ENCODE data around the gene SCGB3A1. TPM values are rescaled to one million over a fixed set of nuclear protein-coding genes. Genes with fewer than 3 reads are reported as not detected.

The SCGB3A1 gene
- total and polyA plus RNA-seq, 9 of the 15 experiments (the other 6 are each of a cell fraction or from before 2014, with no cell fraction given), result 0.33 TPM; not detected in 8

DNA sequence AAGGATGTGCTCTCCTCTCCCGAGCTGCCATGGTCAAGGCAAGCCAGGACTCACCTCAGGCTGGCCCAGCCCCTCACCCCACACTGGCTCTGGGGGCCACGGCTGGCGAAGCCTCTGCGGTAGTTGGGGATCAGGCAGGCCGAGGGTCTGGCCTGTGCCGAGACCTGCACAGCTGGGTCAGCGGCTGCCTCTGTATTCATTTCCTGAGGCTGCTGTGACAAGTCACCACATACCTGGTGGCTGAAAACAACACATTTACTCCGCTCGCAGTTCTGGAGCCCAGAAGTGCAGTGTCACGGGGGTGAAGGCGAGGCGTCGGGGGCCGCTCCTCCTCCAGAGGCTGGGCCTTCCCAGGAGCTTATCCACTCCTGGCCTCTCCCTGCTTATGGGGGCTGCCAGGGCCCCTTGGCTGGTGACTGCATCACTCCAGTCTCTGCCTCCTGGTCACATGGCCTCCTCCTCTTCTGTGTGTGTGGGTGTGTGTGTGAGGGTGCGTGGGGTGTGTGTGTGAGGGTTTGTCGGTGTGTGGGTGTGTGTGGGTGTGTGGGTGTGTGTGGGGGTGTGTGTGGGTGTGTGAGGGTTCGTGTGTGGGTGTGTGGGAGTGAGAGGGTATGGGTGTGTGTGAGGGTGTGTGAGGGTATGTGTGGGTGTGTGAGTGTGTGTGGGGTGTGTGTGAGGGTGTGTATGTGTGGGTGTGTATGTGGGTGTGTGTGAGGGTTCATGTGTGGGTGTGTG is 3.2 kb upstream of the SCGB3A1 start:
- FAIRE-seq (peak; percentile 86), ATAC-seq (peak; percentile 90), DNase-seq (ENCODE audit: extremely low read depth in 1 of 4, low spot score in 3 of 4) (peak; percentile 67 to 80 (median 76))
- Histone ChIP-seq H3K79me2 (ENCODE audit: control insufficient read depth, insufficient read depth, low read length) (no peaks in the 10 kb centered on the region), H4K20me1 (replicated peaks; ENCODE audit: control insufficient read depth, insufficient read depth, low read length) (no peaks in the 10 kb centered on the region), H3K27ac (ENCODE audit: extremely low read depth, low read depth, low read length) (peak overlapping the region; percentile 61; the same call in 2 of the 3 replicates), H3K4me1 (replicated peaks in 1 of 2; ENCODE audit: control insufficient read depth in 2 of 2, insufficient read depth in 2 of 2, low read length in 2 of 2) (peaks cover 10 to 66% of the 10 kb centered on the region in 2 experiments; a peak in 4 of 5 replicates), H3K36me3 (ENCODE audit: control insufficient read depth, insufficient read depth, low read length) (no peaks in the 10 kb centered on the region), H3K4me2 (ENCODE audit: insufficient read depth, low read length) (peak overlapping the region; percentile 54), H2AFZ (ENCODE audit: low read depth, low read length) (peak overlapping the region; percentile 89), H3K9me3 (replicated peaks; ENCODE audit: control insufficient read depth, insufficient read depth, low read depth, low read length) (no peaks in the 10 kb centered on the region), H3K4me3 (no peak overlapping the region), H3K9me1 (ENCODE audit: control insufficient read depth, insufficient read depth, low read length) (no peaks in the 10 kb centered on the region), H3K27me3 (ENCODE audit: control insufficient read depth in 2 of 2, insufficient read depth in 2 of 2, low read length in 2 of 2) (peaks cover under 1 to 17% of the 10 kb centered on the region in 2 experiments; a peak in 3 of 5 replicates), H3K9ac (ENCODE audit: insufficient read depth in 1 of 2, low read depth in 2 of 2, low read length in 2 of 2) (peak overlapping the region in 1 of 2 experiments; percentile 86; a peak in 2 of 4 replicates)
- no TSS peak for BruUV-seq (replicated peaks)
- POLR2A ChIA-PET, result interaction anchor here (0.7 kb wide), 1 partner anchor 10 kb away, joined by 3 read pairs; no protein-coding TSS in a partner anchor
- whole genome bisulfite sequencing (ENCODE audit: insufficient coverage, low coverage, missing lambda C conversion rate), result 21% methylated on average over 14 of the region's 17 CpGs
- in situ Hi-C loops (cut with MboI) (no loop called here), intact Hi-C loops (cut with micrococcal nuclease) (no loop called here)
- CTCF ChIA-PET (ENCODE audit: low intra/inter-chr PET ratio), result no interaction called here
- TF ChIP-seq RAD51 (IDR thresholded peaks at IDR 0.05; ENCODE audit: borderline replicate concordance, low read depth), result peak; percentile 13; the same call in 1 of the 2 replicates
- no peak for TF ChIP-seq SIN3A (IDR thresholded peaks at IDR 0.05; ENCODE audit: borderline replicate concordance in 2 of 2, control insufficient read depth in 1 of 2, low read depth in 2 of 2, low read length in 2 of 2)
- no peak for TF ChIP-seq ILK (tag; IDR thresholded peaks at IDR 0.05; ENCODE audit: borderline replicate concordance, low read depth)
- TF ChIP-seq SMARCA4 (IDR thresholded peaks at IDR 0.05), result peak; percentile 50; the same call in 1 of the 2 replicates
- TF ChIP-seq ZNF586 (CRISPR knock-in tag; conservative IDR thresholded peaks at IDR 0.05), result no peak
- TF ChIP-seq, protein P1, sequence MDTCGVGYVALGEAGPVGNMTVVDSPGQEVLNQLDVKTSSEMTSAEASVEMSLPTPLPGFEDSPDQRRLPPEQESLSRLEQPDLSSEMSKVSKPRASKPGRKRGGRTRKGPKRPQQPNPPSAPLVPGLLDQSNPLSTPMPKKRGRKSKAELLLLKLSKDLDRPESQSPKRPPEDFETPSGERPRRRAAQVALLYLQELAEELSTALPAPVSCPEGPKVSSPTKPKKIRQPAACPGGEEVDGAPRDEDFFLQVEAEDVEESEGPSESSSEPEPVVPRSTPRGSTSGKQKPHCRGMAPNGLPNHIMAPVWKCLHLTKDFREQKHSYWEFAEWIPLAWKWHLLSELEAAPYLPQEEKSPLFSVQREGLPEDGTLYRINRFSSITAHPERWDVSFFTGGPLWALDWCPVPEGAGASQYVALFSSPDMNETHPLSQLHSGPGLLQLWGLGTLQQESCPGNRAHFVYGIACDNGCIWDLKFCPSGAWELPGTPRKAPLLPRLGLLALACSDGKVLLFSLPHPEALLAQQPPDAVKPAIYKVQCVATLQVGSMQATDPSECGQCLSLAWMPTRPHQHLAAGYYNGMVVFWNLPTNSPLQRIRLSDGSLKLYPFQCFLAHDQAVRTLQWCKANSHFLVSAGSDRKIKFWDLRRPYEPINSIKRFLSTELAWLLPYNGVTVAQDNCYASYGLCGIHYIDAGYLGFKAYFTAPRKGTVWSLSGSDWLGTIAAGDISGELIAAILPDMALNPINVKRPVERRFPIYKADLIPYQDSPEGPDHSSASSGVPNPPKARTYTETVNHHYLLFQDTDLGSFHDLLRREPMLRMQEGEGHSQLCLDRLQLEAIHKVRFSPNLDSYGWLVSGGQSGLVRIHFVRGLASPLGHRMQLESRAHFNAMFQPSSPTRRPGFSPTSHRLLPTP (IDR thresholded peaks at IDR 0.05; ENCODE audit: borderline replicate concordance, extremely low read depth, insufficient read length), result no peak
- TF ChIP-seq E2F5 (CRISPR knock-in tag; IDR thresholded peaks at IDR 0.05), result no peak
- no peak for TF ChIP-seq ZEB2 (IDR thresholded peaks at IDR 0.05)
- TF ChIP-seq RBFOX2 (IDR thresholded peaks at IDR 0.05; ENCODE audit: low read depth, low read length), result no peak
- TF ChIP-seq, protein P2, sequence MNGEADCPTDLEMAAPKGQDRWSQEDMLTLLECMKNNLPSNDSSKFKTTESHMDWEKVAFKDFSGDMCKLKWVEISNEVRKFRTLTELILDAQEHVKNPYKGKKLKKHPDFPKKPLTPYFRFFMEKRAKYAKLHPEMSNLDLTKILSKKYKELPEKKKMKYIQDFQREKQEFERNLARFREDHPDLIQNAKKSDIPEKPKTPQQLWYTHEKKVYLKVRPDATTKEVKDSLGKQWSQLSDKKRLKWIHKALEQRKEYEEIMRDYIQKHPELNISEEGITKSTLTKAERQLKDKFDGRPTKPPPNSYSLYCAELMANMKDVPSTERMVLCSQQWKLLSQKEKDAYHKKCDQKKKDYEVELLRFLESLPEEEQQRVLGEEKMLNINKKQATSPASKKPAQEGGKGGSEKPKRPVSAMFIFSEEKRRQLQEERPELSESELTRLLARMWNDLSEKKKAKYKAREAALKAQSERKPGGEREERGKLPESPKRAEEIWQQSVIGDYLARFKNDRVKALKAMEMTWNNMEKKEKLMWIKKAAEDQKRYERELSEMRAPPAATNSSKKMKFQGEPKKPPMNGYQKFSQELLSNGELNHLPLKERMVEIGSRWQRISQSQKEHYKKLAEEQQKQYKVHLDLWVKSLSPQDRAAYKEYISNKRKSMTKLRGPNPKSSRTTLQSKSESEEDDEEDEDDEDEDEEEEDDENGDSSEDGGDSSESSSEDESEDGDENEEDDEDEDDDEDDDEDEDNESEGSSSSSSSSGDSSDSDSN (IDR thresholded peaks at IDR 0.05; ENCODE audit: borderline replicate concordance in 1 of 2, low read depth in 2 of 2, low read length in 2 of 2), result 0 out of 4 replicates have a peak, but pooled peaks of 1 of the 2 experiments have one; percentile 45
- 0 out of 2 replicates have a peak, but pooled peaks have one; percentile 40 for TF ChIP-seq SMARCE1 (IDR thresholded peaks at IDR 0.05)
- TF ChIP-seq MAX (CRISPR knock-in tag; IDR thresholded peaks at IDR 0.05), result no peak
